ENCODE measurements around the gene WIZ. TPM values are rescaled to one million over a fixed set of nuclear protein-coding genes. Genes with fewer than 3 reads are reported as not detected.

The WIZ gene
- total RNA-seq, 1 donor from 2014 or later = 84.4 TPM

- DNase-seq (ENCODE audit: extremely low read depth, low read depth, low spot score) = no peak
Observed at GRCh38 chr19:15447057-15447456, 2.7 kb downstream of the WIZ start.

DNA sequence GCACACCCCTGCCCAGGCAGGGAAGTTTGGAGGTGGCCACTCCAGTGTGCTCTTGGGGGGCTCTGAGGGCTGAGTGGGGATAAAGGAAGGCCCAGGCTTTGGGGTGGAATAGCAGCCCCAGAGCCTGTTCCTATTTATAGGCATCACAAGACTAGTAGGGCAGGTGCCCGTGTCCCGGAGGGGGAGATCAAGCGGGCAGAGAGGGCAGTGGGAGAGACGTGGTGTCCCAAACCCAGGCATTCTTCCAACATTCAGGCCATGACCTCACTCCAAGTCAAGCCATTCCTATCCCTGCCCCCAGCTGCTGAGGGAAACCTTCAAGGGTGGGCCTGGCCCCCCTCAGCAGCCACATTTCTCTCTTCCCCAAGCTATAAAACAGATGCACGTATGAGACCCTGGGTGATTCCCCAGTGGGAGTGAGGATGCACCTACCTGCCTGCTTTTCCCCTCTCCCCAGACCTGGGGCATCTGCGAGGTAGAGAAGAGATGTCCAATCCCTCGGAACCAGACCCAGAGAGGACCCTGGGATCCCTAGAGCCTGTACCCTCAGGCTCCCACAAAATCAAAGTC lies 3.9 kb downstream of the WIZ start:
- no peak for DNase-seq (ENCODE audit: extremely low read depth, low read depth, low spot score)

DNA sequence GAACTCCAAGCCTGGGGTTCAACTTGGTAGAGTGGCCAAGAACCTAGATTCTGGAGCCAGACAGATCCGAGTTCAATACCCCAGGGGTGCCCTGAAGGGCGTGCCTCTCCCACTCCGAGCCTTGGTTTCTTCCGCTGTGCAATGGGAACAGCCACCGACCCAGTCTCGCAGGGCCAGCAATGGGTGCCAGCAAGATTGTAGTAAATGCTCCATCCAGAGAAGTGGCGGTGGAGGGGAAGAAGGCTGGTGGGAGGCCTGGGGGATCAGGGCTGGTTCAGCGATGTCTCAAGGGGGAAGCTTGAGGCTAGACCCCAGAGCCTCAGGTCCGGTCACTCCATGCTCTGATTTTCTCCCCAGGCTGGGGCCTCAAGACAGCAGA lies 4.5 kb downstream of the WIZ start:
- no peak for DNase-seq (ENCODE audit: extremely low read depth, low read depth, low spot score)

GRCh38 chr19:15444505-15445226 lies 5.1 kb downstream of the WIZ start:
- no peak for DNase-seq (ENCODE audit: extremely low read depth, low read depth, low spot score)

GRCh38 chr19:15443838-15444237 lies 5.9 kb downstream of the WIZ start:
- DNase-seq (ENCODE audit: extremely low read depth, low read depth, low spot score) = no peak

DNA sequence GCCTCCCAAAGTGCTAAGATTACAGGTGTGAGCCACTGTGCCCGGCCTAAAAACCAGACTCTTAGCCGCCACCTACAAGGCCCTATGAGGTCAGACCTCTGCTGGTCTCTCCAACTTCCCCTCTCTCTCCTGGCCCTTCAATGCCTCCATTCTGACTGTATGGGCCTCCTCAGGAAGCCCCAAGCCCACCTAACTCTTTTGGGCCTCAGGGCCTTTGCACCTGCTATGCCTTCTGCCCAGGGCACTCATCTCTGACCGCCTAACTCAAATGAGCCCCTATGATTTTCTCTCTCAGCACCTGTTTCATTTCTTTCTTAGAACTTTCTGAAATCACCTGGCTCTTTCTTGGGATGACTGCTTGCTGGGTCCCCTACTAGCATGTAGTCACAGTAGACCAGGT lies 6.4 kb downstream of the WIZ start:
- no peak for DNase-seq (ENCODE audit: extremely low read depth, low read depth, low spot score)

DNA sequence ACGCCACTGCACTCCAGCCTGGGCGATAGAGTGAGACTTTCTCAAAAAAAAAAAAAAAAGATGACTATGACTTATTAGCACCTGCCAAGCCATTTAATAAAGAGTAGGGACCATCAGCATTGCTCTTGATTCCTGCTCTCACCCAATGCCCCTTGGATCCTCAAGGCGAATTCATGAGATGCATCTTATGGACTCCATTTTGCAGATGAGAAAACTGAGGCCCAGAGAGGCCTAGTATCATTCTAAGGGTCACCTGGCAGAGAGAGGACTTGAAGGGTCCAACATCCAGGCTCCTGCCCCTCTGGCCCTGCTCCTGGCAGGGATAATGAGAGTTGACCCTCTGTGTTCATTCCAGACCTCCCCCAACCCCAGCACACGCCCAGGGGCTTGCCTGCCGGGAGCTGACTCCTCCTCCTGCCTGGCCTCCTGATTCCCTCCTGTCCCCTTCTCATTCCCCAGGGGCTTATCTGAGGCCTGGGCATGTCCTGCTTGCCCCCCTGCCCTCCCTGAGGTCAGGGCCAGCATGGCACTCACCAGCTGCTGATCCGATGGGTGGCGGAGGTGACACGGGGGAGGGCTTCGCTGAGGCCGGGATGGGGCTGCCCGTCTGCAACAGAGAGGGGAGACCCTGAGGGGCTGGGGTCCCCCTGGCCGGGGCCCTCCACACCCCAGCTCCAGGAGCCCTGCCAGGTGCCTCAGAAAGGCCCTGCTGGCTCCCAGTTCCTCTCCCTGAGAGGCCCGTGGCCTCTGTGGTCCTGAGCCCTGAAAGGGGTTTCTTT lies 7.4 kb downstream of the WIZ start:
- no peak for DNase-seq (ENCODE audit: extremely low read depth, low read depth, low spot score)

DNA sequence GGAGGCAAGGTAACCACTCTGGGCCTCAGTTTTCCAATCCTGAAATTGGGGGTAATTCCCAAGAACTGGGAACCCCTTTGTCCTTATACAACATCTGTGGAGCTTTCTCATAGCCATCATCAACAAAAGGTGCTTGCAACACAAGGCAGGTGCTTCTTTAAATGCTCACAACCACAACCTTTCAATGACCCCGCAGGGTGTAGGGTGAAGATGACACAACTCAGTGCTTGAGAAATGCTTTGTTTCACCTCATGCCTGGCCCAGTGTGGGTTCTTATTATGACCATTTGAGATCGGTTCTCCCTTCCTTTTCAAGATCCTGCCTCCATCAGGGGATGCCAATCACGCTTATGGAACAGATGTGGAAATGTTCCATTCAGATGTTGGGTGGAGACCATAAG lies 8.4 kb downstream of the WIZ start:
- DNase-seq (ENCODE audit: extremely low read depth, low read depth, low spot score) = no peak

DNA sequence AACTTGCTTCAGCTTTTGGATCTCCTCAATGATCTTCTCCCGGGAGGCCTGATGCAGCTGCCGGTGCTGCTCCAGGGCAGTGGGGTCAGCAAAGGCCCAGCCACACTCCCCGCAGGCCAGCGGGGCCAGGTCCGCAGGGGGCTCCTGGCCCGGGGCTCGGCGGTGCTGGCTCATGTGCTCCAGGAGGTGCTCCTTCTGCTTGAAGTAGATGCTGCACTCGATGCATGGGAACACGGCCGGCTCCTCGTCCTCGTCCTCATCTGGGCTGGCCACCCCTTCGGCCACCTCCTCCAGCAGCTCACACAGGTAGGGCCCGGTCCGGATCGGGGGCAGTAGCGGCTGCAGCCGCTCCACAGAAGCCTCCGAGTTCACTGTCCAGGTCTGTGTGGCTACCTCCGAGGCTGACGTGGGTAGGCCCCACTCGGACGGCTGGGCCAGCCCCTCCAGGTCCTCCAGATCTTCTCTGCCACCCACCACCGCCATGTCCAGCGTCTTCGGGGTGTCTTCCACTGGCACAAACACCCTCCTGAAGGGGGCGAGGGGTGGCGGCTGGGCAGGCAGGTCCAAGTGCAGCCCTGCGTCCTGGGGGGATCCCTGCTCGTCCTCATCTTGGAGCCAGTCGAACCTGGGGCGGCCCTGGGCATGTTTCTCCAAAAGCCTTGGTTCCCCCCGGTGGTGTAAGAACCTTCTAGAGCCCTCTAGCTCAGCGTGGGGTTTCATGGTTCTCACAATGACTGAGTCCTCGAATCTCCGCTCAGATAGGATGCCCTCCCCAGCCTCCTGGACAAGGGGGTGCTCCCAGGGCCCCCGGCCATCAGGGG lies 9.7 kb downstream of the WIZ start:
- DNase-seq (ENCODE audit: extremely low read depth, low read depth, low spot score) = no peak

GRCh38 chr19:15439078-15439799 lies 10.5 kb downstream of the WIZ start:
- DNase-seq (ENCODE audit: extremely low read depth, low read depth, low spot score) = no peak

GRCh38 chr19:15438577-15438976 lies 11.2 kb downstream of the WIZ start:
- DNase-seq (ENCODE audit: extremely low read depth, low read depth, low spot score) = no peak

DNA sequence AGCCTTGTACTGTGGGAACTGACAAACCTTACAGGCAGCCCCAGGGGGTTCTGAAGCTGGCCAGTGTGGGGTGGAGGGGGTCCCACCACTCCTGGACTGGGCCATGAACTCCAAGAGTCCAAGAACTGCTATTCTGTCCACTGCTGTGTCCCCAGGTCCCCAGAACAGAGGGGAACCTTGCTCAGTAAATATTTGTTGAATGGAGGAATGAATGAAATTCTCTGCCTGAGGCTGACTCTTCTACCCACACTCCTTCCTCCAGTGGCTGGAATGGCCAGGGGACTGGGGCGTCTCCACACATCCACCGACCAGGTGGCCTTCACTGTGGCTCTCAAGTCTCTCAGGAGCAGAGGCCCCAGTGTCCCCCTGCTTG lies 11.6 kb downstream of the WIZ start:
- no peak for DNase-seq (ENCODE audit: extremely low read depth, low read depth, low spot score)

- DNase-seq (ENCODE audit: extremely low read depth, low read depth, low spot score) = no peak
Observed at GRCh38 chr19:15437355-15438123, 12.2 kb downstream of the WIZ start.

- no peak for DNase-seq (ENCODE audit: extremely low read depth, low read depth, low spot score)
Observed at GRCh38 chr19:15436826-15437110, 13.0 kb downstream of the WIZ start.

GRCh38 chr19:15436012-15436825 lies 13.5 kb downstream of the WIZ start:
- DNase-seq (ENCODE audit: extremely low read depth, low read depth, low spot score) = no peak

DNA sequence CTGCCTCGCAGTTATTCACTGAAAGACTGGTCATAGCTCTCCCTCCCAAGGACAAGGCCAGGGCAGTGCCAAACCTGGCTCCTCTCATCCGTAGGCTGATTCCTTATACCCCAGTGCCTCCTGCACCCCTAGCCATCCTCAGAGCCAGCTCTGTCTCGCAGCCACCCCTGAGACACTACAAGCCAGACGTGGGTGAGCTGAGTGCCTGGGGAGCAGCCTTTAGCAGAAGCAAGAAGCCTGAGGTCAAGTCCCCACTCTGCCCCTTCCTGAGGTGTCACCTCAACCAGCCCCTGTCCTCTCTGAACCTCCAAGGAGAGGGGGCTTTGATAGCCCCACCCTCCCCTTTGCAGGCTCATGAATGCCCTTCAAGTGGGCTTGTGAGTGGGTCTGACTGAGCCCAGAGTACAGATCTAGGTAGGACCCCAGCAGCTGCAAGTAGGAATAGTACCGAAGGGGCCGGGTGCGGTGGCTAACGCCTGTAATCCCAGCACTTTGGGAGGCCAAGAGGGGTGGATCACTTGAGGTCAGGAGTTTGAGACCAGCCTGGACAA lies 16.2 kb downstream of the WIZ start:
- DNase-seq (ENCODE audit: extremely low read depth, low read depth, low spot score) = no peak

GRCh38 chr19:15432629-15433518 lies 16.9 kb downstream of the WIZ start:
- DNase-seq (ENCODE audit: extremely low read depth, low read depth, low spot score) = no peak

- DNase-seq (ENCODE audit: extremely low read depth, low read depth, low spot score) = no peak
Observed at GRCh38 chr19:15432018-15432494, 17.7 kb downstream of the WIZ start.

All from glomerular endothelial cell (primary cell).